LNCaP clone FGC (cell line): ENCODE data around the gene TPX2.
A peak's percentile ranks its signal among the peaks of the same experiment; 100 is the strongest.

ENCODE experiments used
- DNase-seq: peaks from one replicate; pipeline ENCODE4 v3.0.0-alpha.2; 2011; ENCODE audit warnings: low read depth
- H3K4me3 ChIP-seq: 2 replicates; pipeline ENCODE4 v1.5.1; 2011; ENCODE audit warnings: mild to moderate bottlenecking, low read depth, low read length, control low read depth
- TF ChIP-seq, protein P1 (sequence below): IDR thresholded peaks from 2 replicates; pipeline ENCODE4 v1.5.1; 2012; ENCODE audit warnings: mild to moderate bottlenecking; ENCODE audit not compliant: control insufficient read depth, insufficient read depth; ENCODE audit errors: extremely low read depth

TPX2 gene, protein sequence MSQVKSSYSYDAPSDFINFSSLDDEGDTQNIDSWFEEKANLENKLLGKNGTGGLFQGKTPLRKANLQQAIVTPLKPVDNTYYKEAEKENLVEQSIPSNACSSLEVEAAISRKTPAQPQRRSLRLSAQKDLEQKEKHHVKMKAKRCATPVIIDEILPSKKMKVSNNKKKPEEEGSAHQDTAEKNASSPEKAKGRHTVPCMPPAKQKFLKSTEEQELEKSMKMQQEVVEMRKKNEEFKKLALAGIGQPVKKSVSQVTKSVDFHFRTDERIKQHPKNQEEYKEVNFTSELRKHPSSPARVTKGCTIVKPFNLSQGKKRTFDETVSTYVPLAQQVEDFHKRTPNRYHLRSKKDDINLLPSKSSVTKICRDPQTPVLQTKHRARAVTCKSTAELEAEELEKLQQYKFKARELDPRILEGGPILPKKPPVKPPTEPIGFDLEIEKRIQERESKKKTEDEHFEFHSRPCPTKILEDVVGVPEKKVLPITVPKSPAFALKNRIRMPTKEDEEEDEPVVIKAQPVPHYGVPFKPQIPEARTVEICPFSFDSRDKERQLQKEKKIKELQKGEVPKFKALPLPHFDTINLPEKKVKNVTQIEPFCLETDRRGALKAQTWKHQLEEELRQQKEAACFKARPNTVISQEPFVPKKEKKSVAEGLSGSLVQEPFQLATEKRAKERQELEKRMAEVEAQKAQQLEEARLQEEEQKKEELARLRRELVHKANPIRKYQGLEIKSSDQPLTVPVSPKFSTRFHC

GRCh38 chr20:31738729-31739549 is at the start of gene TPX2:
Gene TPX2 (plus strand): TSS chr20:31739290. CDS start chr20:31757477, 18,187 bp downstream.
- TF ChIP-seq, protein P1, sequence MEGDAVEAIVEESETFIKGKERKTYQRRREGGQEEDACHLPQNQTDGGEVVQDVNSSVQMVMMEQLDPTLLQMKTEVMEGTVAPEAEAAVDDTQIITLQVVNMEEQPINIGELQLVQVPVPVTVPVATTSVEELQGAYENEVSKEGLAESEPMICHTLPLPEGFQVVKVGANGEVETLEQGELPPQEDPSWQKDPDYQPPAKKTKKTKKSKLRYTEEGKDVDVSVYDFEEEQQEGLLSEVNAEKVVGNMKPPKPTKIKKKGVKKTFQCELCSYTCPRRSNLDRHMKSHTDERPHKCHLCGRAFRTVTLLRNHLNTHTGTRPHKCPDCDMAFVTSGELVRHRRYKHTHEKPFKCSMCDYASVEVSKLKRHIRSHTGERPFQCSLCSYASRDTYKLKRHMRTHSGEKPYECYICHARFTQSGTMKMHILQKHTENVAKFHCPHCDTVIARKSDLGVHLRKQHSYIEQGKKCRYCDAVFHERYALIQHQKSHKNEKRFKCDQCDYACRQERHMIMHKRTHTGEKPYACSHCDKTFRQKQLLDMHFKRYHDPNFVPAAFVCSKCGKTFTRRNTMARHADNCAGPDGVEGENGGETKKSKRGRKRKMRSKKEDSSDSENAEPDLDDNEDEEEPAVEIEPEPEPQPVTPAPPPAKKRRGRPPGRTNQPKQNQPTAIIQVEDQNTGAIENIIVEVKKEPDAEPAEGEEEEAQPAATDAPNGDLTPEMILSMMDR: 0 out of 2 replicates have a peak, but pooled peaks have one; percentile 19
- peak within 1 kb of the TSS; percentile 82 for H3K4me3 ChIP-seq
- DNase-seq: peak; percentile 94

DNA sequence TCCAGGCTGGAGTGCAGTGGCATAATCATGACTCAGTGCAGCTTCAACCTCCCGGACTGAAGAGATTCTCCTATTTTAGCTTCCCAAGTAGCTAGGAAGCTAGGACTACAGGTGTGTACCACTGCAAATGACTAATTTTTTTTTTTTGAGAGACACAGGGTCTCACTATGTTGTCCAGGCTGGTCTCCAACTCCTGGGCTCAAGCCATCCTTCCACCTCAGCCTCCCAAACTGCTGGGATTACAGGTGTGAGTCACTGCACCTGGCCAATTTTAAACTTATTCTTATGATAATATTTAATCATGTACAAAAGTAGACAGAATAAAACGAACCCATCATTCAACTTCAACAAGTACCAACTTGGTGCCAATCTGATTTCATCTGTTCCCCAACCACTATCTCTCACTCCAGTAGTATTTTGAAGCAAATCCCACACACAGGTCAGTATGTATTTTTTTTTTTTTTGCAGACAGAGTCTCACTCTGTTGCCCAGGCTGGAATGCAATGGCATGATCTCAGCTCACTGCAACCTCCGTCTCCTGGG is 48.9 kb upstream of the TPX2 start:
- H3K4me3 ChIP-seq: no peak overlapping the region
- no peak for DNase-seq
- TF ChIP-seq, protein P1: no peak

DNA sequence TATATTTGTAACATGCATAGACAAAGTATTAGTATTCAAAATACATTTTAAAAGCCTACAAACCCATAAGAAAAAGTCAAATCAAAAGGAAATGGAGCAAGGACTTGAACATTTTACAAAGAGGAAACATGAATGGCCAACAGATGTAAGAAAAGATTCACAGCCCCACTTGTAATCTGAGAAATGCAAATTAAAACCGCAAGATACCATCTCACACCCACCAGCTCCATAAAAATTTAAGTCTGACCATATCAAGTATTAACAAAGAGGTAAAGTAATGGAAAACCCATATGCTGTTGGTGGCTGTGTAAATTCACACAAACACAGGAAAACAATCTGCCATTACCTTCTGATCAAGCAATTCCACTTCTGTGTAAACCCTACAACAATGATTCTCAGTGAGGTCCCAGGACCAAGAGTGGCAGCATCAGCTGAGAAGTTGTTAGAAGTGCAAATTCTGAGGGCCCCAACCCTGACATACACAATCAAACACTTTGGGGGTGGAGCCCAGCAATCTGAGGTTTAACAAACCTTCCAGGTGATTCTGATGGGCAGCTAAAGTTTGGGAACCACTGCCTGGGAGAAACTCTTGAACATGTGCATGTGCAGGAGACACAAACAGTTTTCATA is 47.3 kb upstream of the TPX2 start:
- TF ChIP-seq, protein P1: no peak

DNA sequence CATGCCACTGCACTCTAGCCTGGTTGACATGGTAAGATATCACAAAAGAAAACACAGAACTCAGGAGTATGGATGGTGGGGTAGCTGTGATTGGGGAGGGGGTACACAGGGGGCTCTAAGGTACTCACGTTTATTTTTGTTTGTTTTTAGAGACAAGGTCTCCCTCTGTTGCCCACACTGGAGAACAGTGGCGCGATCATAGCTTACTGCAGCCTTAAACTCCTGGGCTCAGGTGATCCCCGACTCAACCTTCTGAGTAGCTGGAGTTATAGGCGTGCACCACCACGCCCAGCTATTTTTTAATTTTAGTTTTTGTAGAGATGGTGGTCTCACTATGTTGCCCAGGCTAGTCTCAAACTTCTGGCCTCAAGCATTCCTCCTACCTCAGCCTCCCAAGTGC is 45.7 kb upstream of the TPX2 start:
- TF ChIP-seq, protein P1: no peak
- no peak overlapping the region for H3K4me3 ChIP-seq
- DNase-seq: no peak

More for the DNA sequence above, 47.3 kb upstream of the TPX2 start:
- no peak overlapping the region for H3K4me3 ChIP-seq
- no peak for DNase-seq

GRCh38 chr20:31693987-31694661 is 45.0 kb upstream of the TPX2 start:
- TF ChIP-seq, protein P1: no peak
- DNase-seq: no peak
- no peak overlapping the region for H3K4me3 ChIP-seq
